OCI-LY7 (cell line): ENCODE data around the gene HSFX1.
"Not testable (repeated sequence)": the region's sequence is repeated elsewhere in the genome, so short reads cannot be mapped to it uniquely, and the experiment has no call there.

Source experiments
- CTCF ChIP-seq: fragments of 200-600 bp; sonication (generic); conservative IDR thresholded peaks from 2 replicates; pipeline ENCODE4 v1.5.1; 2014; ENCODE audit warnings: mild to moderate bottlenecking, antibody characterized with exemption, low read length, moderate library complexity, mixed read lengths
- EZH2phosphoT487 ChIP-seq: fragments of 200-600 bp; sonication (generic); IDR thresholded peaks from 2 replicates; pipeline ENCODE4 v1.6.1; 2018; ENCODE audit warnings: low read depth, borderline replicate concordance, mild to moderate bottlenecking, mixed run types, antibody characterized with exemption, low read length, moderate library complexity, mixed read lengths

GRCh38 chrX:149727308-149727707 lies 46.6 kb upstream of the HSFX1 start:
- not testable (repeated sequence) for TF ChIP-seq CTCF, EZH2phosphoT487
